GM23338 (cell line): ENCODE measurements around the gene GALK1.

Experiments used
- CREB1 ChIP-seq: fragments of 250-450 bp; sonication (Bioruptor Pico); IDR thresholded peaks from 2 replicates; pipeline ENCODE4 v1.5.0; 2020; ENCODE audit warnings: low read depth, mild to moderate bottlenecking, moderate library complexity
- EZH2 ChIP-seq: fragments of 200-600 bp; sonication (generic); IDR thresholded peaks from one replicate; pipeline ENCODE4 v1.8.0; 2017; ENCODE audit warnings: antibody characterized with exemption, mild to moderate bottlenecking, low read depth; ENCODE audit not compliant: unreplicated experiment
- EZH2phosphoT487 ChIP-seq: fragments of 200-600 bp; sonication (generic); IDR thresholded peaks from one replicate; pipeline ENCODE4 v1.8.1; 2018; ENCODE audit warnings: antibody characterized with exemption; ENCODE audit not compliant: unreplicated experiment
- JUNB ChIP-seq: IDR thresholded peaks from one replicate; pipeline ENCODE4 v1.6.1; 2016; ENCODE audit warnings: antibody characterized with exemption; ENCODE audit not compliant: unreplicated experiment
- NANOG ChIP-seq: IDR thresholded peaks from 2 replicates; pipeline ENCODE4 v1.6.1; 2016; ENCODE audit warnings: antibody characterized with exemption, borderline replicate concordance
- POLR2AphosphoS5 ChIP-seq: IDR thresholded peaks from 2 replicates; pipeline ENCODE4 v1.6.1; 2016; ENCODE audit warnings: antibody characterized with exemption, low read depth
- STAT1 ChIP-seq: IDR thresholded peaks from one replicate; pipeline ENCODE4 v1.6.1; 2016; ENCODE audit warnings: antibody characterized with exemption; ENCODE audit not compliant: unreplicated experiment
- ZNF114 ChIP-seq: fragments of 250-450 bp; sonication (Bioruptor Pico); IDR thresholded peaks from 2 replicates; pipeline ENCODE4 v1.5.0; 2020; ENCODE audit warnings: mild to moderate bottlenecking, moderate library complexity
- ZNF331 ChIP-seq: fragments of 250-450 bp; sonication (Bioruptor Pico); IDR thresholded peaks from 2 replicates; pipeline ENCODE4 v1.5.0; 2020; ENCODE audit warnings: low read depth, mild to moderate bottlenecking, moderate library complexity
- TF ChIP-seq, protein P1 (sequence below), 2 experiments: fragments of 200-600 bp in 1 of 2; sonication (generic) in 1 of 2; conservative IDR thresholded peaks; 2 replicates each; pipeline versions ENCODE4 v1.5.1 to v1.6.1; 2016 to 2017; ENCODE audit warnings: antibody characterized with exemption in 2 of 2, low read depth in 2 of 2, mild to moderate bottlenecking in 2 of 2, moderate library complexity in 1 of 2
- TF ChIP-seq, protein P2 (sequence below): IDR thresholded peaks from one replicate; pipeline ENCODE4 v1.6.1; 2018; ENCODE audit warnings: antibody characterized with exemption; ENCODE audit not compliant: unreplicated experiment

DNA sequence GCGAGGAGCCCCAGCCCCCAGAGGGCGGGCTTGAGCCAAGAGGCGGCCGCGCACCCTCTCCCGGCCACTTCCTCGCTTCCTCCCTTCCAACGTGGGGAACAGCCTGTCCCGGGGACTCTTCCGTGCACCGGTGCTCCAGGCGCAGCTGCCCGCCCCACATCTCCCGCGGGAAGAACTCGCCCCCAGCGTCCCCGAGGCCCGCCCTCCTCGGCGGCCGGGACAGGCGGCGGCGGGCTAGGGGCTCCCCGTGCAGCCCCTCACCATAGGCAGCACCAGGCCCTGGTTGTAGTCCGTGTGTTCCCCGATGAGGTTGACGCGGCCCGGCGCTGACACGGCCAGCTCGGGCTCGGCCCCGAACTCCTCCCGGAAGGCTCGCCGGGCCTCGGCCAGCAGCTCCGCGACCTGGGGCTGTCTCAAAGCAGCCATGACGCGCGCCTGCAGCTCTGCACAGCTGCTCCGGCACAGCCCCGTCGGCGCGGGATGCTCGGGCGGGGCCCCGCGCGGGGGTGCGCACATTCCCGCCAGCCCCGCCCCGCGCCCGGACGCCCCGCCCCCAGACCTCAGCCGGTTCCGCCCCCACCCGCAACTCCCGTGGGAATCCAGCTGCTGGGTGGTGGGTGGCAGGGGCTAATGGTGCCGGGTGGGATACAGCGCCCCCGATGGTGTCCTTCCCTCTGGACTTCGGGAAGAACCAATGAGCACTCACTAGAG is at the start of gene GALK1:
- TF ChIP-seq, protein P1, sequence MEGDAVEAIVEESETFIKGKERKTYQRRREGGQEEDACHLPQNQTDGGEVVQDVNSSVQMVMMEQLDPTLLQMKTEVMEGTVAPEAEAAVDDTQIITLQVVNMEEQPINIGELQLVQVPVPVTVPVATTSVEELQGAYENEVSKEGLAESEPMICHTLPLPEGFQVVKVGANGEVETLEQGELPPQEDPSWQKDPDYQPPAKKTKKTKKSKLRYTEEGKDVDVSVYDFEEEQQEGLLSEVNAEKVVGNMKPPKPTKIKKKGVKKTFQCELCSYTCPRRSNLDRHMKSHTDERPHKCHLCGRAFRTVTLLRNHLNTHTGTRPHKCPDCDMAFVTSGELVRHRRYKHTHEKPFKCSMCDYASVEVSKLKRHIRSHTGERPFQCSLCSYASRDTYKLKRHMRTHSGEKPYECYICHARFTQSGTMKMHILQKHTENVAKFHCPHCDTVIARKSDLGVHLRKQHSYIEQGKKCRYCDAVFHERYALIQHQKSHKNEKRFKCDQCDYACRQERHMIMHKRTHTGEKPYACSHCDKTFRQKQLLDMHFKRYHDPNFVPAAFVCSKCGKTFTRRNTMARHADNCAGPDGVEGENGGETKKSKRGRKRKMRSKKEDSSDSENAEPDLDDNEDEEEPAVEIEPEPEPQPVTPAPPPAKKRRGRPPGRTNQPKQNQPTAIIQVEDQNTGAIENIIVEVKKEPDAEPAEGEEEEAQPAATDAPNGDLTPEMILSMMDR (conservative IDR thresholded peaks at IDR 0.05; ENCODE audit: low read depth in 2 of 2): peak; percentile 60 to 69
- TF ChIP-seq ZNF114: no peak
- TF ChIP-seq EZH2phosphoT487: no peak
- peak; percentile 53; the same call in 1 of the 2 replicates for TF ChIP-seq POLR2AphosphoS5
- no peak for TF ChIP-seq EZH2
- TF ChIP-seq STAT1: no peak
- TF ChIP-seq CREB1 (CRISPR knock-in tag): peak; percentile 30; the same call in 1 of the 2 replicates
- TF ChIP-seq, protein P2, sequence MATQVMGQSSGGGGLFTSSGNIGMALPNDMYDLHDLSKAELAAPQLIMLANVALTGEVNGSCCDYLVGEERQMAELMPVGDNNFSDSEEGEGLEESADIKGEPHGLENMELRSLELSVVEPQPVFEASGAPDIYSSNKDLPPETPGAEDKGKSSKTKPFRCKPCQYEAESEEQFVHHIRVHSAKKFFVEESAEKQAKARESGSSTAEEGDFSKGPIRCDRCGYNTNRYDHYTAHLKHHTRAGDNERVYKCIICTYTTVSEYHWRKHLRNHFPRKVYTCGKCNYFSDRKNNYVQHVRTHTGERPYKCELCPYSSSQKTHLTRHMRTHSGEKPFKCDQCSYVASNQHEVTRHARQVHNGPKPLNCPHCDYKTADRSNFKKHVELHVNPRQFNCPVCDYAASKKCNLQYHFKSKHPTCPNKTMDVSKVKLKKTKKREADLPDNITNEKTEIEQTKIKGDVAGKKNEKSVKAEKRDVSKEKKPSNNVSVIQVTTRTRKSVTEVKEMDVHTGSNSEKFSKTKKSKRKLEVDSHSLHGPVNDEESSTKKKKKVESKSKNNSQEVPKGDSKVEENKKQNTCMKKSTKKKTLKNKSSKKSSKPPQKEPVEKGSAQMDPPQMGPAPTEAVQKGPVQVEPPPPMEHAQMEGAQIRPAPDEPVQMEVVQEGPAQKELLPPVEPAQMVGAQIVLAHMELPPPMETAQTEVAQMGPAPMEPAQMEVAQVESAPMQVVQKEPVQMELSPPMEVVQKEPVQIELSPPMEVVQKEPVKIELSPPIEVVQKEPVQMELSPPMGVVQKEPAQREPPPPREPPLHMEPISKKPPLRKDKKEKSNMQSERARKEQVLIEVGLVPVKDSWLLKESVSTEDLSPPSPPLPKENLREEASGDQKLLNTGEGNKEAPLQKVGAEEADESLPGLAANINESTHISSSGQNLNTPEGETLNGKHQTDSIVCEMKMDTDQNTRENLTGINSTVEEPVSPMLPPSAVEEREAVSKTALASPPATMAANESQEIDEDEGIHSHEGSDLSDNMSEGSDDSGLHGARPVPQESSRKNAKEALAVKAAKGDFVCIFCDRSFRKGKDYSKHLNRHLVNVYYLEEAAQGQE: no peak
- TF ChIP-seq NANOG: no peak
- no peak for TF ChIP-seq ZNF331 (CRISPR knock-in tag)
- no peak for TF ChIP-seq JUNB
